Activated T-helper 1 cell treated with anti-CD3 and anti-CD28 coated beads, Interleukin-12 subunit alpha, Interleukin-12 subunit beta, Interleukin-2, Interleukin-4 antibody, amounts not matched to agents 30 ng/mL and 10 ng/mL and 1 ng/mL, durations not matched to agents 14 hours and 24 hours and 36 hours (primary cell): ENCODE results near the gene MAT2B. TPM values are rescaled to one million over a fixed set of nuclear protein-coding genes. Genes with fewer than 3 reads are reported as not detected.

Source experiments
- DNase-seq: peaks from one replicate; pipeline ENCODE4 v3.0.0; 2021; ENCODE audit warnings: low spot score
- H3K27ac Mint-ChIP-seq: one replicate; pipeline ENCODE4 v1.8.0; 2021; ENCODE audit warnings: mild to moderate bottlenecking, mixed read lengths
- H3K27me3 Mint-ChIP-seq: one replicate; pipeline ENCODE4 v1.8.0; 2022; ENCODE audit warnings: mild to moderate bottlenecking, moderate library complexity, mixed read lengths; ENCODE audit not compliant: insufficient read depth
- H3K36me3 Mint-ChIP-seq: one replicate; pipeline ENCODE4 v1.8.0; 2021; ENCODE audit warnings: low read depth, mixed read lengths
- H3K4me1 Mint-ChIP-seq: one replicate; pipeline ENCODE4 v1.8.0; 2021; ENCODE audit warnings: low read depth, mixed read lengths
- H3K4me3 Mint-ChIP-seq: one replicate; pipeline ENCODE4 v1.8.0; 2021; ENCODE audit warnings: mild to moderate bottlenecking, moderate library complexity, mixed read lengths
- H3K9me3 Mint-ChIP-seq: one replicate; pipeline ENCODE4 v1.8.0; 2021; ENCODE audit warnings: mixed read lengths
- intact Hi-C: fragments of 100-400 bp; cut with micrococcal nuclease; formaldehyde crosslinking; loops from one replicate; pipeline ENCODE4 v1.15.1; 2024
- total RNA-seq: library from RNA; stranded (reverse); gene quantifications from 2 replicates; pipeline ENCODE4 v1.2.3, GENCODE V29; 2022

The MAT2B gene
- 113 and 116 TPM in 2 replicates for total RNA-seq

DNA sequence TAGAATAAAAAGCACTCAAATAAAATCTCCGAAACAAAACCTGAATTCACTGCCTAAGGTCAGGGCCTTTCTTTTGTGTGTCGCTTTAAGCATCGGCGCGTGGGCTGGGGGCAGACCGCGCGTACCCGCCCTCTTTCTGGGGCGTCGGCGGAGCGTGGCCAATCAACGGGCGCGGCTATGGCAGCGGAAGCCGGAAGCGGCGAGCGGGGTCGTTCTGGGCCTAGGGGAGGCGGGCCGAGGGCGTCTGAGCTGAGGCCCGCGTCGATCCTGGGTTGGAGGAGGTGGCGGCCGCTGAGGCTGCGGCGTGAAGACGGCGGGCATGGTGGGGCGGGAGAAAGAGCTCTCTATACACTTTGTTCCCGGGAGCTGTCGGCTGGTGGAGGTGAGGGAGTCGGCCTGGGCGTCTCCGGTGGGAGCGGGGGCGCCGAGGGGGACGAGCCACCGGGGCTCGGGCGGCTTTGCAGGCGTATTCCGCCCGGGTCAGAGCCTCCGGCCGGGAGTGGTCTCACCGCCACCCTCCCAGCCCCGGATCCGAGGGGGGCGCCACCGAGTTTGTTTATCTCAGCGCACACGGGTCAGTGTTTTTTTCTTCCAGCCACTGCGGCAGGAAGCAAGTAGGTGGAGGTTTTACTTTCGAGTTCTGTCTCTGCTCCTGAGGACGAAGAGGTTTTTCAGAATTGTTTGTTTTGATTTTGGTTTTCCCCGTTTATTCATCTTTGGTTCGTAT, at the start of gene MAT2B:
TSS of gene MAT2B (plus strand) at position 252 of the 727 bp plus-strand sequence. CDS start at position 320, 68 bp downstream.
- Mint-ChIP-seq H3K4me1 (peaks cover 57% of the 10 kb centered on the region), H3K9me3 (no peaks in the 10 kb centered on the region), H3K4me3 (peak within 1 kb of the TSS; percentile 92), H3K27me3 (no peaks in the 10 kb centered on the region), H3K27ac (peak within 1 kb of the TSS; percentile 90), H3K36me3 (peaks cover 15% of the 10 kb centered on the region)
- intact Hi-C loops, result loop anchor here (1.0 to 2.0 kb wide), 4 partner anchors 9 to 68 kb away; partner anchors contain the start of genes CCNG1, HMMR and NUDCD2
- peak; percentile 95 for DNase-seq

DNA sequence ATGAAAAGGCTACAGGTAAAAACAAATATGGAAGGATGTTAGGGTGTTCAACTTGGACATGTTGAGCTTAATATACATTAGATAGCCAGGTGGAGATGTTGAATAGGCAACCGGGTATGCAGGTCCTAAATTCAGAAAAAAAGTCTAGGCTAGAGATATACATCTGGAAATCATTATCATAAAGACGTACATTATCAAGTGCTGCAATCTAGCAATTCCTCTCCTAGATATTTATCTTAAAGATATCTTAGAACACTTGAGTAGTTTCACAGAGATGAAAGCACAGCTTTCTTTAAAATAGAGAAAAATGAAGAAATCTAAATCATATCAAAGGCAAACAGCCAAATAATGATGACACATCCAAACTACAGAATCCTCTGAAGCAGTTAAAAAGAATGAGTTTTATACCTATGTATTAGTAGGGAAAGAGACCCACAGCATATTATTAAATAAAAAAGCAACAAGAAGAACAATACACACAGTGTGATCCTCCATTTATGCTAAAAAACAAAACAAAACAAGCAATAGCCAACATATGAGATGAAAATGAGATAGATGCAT, 49.3 kb upstream of the MAT2B start:
- Mint-ChIP-seq H3K4me3 (peak overlapping the region; percentile 17), H3K36me3 (peaks cover 34% of the 10 kb centered on the region), H3K27ac (peak overlapping the region; percentile 2), H3K9me3 (no peaks in the 10 kb centered on the region), H3K27me3 (no peaks in the 10 kb centered on the region), H3K4me1 (peaks cover 31% of the 10 kb centered on the region)
- no peak for DNase-seq
- intact Hi-C loops, result no loop called here

DNA sequence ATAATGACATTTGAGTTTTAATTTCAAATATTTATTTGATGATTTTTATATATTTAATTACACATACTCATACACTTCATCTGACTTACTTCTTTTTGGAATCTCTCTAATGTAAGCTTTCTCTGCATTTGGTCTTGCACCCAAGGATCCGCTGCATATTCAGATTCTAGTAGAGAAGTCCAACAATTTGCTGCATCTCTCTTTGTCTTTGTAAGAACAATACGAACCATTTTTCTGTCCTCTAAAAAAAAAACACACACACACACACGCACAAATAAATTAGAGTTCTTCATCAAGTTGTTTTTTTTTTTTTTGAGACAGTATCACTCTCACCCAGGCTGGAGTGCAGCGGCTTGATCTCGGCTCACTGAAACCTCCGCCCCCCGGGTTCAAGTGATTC, 48.6 kb upstream of the MAT2B start:
- peaks cover 31% of the 10 kb centered on the region for H3K36me3 Mint-ChIP-seq
- H3K4me3 Mint-ChIP-seq, result peak overlapping the region; percentile 41
- H3K4me1 Mint-ChIP-seq, result peaks cover 31% of the 10 kb centered on the region
- no peak for DNase-seq
- no peaks in the 10 kb centered on the region for H3K27me3 Mint-ChIP-seq
- H3K9me3 Mint-ChIP-seq, result no peaks in the 10 kb centered on the region
- intact Hi-C loops, result no loop called here
- H3K27ac Mint-ChIP-seq, result no peak overlapping the region

DNA sequence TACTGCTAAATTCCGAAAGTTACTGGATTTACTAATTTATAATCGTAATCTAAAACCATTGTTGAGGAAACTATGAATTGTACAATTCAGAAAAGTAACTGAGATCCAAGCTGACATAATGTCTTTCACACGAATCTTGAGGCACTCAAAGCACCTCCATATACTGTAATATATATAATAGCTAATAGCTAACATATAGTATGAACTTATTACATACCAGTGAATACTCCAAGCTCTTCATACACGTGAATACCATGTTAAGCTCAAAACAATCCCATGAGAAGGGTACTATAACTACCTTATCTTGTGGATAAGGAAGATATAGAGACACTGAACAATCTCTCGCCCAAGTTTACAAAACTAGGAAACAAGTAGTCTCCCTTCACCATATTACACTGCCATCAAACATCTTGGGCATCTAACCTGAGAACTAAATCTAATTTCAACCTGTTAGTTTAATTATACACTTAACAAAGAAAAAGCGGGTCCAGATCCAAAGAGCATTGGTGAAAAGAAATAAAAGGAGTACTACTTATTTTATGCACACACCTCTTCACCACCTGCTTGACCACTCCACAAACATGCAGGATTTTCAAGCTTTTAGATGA, 46.5 kb upstream of the MAT2B start:
- Mint-ChIP-seq H3K4me3 (peak overlapping the region; percentile 96), H3K9me3 (no peaks in the 10 kb centered on the region), H3K27ac (peak overlapping the region; percentile 97), H3K27me3 (no peaks in the 10 kb centered on the region), H3K36me3 (peaks cover 23% of the 10 kb centered on the region), H3K4me1 (peaks cover 43% of the 10 kb centered on the region)
- intact Hi-C loops, result no loop called here
- no peak for DNase-seq

DNA sequence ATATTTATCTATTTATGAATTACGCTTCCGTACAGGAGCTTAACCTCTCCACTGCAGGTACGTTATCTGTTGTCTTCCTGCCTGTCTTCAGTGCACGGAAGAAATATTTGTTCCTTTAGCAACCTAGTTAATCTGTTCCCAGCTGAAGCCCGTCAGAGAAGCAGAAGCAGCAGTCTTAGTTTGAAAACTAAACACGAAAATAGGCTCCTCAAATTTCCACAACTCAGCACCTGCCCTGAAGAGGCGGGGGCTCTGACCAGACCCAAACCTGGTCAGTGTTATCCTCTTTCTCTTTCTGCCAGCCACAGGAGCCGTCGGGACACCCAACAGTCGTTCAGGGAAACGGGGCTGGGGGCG, 46.0 kb upstream of the MAT2B start:
- DNase-seq, result no peak
- peak overlapping the region; percentile 97 for H3K27ac Mint-ChIP-seq
- peaks cover 43% of the 10 kb centered on the region for H3K4me1 Mint-ChIP-seq
- peaks cover 28% of the 10 kb centered on the region for H3K36me3 Mint-ChIP-seq
- no peaks in the 10 kb centered on the region for H3K27me3 Mint-ChIP-seq
- no peaks in the 10 kb centered on the region for H3K9me3 Mint-ChIP-seq
- H3K4me3 Mint-ChIP-seq, result peak overlapping the region; percentile 96
- intact Hi-C loops, result no loop called here

DNA sequence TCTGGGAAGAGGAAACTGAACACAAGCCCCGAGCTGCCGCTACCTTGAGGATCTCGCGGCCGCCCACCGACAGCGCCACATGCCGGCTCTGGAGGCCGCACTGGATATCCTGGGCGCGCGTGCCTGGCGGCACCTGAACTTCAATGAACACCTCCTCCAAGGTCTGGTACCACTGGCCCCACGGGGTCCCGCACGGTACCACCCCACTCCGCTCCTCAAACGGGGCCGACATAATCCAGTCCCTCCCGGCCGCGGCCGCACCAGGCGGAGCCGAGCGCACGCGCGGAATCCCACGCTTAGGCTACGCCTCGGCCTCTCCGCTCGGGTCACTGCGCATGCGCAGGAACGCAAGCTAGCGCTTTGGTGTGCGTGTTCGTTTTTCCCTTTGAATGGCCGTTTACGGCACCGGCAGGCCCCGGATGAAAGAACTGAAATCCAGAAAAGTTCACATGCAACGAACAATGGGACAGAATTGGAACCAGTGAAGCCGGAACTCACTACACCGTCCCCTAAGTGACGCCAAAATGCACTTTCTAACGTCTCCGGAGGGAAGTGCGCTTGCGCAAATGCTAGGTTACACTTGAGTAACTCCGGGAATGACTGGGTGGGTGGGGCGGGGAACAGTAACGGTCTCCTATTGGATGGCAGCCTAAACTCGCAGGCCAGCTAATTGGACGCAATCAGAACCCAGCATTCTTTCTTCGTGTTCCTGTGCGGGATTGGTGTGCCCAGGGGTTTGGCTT, 45.4 kb upstream of the MAT2B start, which contains the start of gene NUDCD2:
TSS of gene NUDCD2 (minus strand) at position 284 of the 743 bp plus-strand sequence. CDS start at position 232, 52 bp downstream.
- Mint-ChIP-seq H3K27me3 (no peaks in the 10 kb centered on the region), H3K4me3 (peak within 1 kb of the TSS; percentile 96), H3K27ac (peak within 1 kb of the TSS; percentile 97), H3K36me3 (peaks cover 26% of the 10 kb centered on the region), H3K9me3 (no peaks in the 10 kb centered on the region), H3K4me1 (peaks cover 46% of the 10 kb centered on the region)
- intact Hi-C loops, result loop anchor here (1.0 kb wide), 2 partner anchors 23 to 45 kb away; partner anchors contain the start of genes CCNG1 and MAT2B
- peak; percentile 92 for DNase-seq

DNA sequence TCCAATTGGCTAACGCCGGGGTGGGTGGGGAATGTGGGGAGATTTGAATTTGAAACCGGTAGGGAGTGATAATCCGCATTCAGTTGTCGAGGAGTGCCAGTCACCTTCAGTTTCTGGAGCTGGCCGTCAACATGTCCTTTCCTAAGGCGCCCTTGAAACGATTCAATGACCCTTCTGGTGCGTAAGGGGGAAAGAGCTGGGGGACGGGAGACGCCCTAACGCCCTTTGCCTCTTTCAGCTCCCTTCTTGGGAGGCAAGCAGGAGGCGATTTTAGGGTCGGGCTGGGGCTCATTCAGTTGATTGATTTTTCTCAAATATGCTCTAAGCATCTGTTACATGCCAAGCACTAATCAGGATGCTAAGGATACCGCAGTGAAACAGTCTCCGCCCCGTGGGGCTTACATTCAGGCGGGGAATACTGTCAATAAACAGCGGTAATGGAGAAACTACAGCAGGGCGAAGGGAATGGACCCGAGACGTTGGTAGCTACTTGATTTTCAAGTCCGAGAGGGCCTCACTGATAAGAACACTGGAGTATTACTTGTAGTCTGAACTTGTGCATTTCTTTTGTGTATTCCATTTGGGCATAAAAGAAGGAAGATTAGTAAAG, 44.8 kb upstream of the MAT2B start, which contains the start of gene HMMR:
TSS of gene HMMR (plus strand) at position 71 of the 610 bp plus-strand sequence. CDS start at position 132, 61 bp downstream.
- H3K9me3 Mint-ChIP-seq, result no peaks in the 10 kb centered on the region
- peaks cover 21% of the 10 kb centered on the region for H3K36me3 Mint-ChIP-seq
- intact Hi-C loops, result loop anchor here (1.0 kb wide), 2 partner anchors 23 to 45 kb away; partner anchors contain the start of genes CCNG1 and MAT2B
- peaks cover 46% of the 10 kb centered on the region for H3K4me1 Mint-ChIP-seq
- no peaks in the 10 kb centered on the region for H3K27me3 Mint-ChIP-seq
- DNase-seq, result no peak
- H3K4me3 Mint-ChIP-seq, result peak within 1 kb of the TSS; percentile 96
- peak within 1 kb of the TSS; percentile 97 for H3K27ac Mint-ChIP-seq

DNA sequence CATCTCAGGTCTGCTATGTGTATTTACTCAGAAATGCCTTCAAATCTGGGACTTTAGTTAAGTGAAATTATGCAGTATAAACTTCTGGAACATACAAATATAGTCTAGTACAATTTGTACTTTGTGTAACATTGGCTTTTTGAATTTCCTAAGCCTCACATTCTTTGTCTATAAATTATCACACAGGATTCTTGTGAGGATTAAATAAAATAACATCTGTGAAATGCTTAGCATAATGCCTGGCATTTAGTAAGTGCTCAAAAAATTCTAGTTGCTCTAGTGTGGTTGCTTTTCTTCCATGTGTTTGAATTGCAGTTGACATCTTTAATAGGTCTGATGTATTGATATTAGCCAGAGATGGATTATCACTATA, 42.4 kb upstream of the MAT2B start:
- intact Hi-C loops, result loop anchor here (1.0 kb wide), 1 partner anchor 8 kb away; no protein-coding TSS in a partner anchor
- no peaks in the 10 kb centered on the region for H3K9me3 Mint-ChIP-seq
- peaks cover 35% of the 10 kb centered on the region for H3K4me1 Mint-ChIP-seq
- H3K36me3 Mint-ChIP-seq, result peaks cover 8% of the 10 kb centered on the region
- peak overlapping the region; percentile 97 for H3K27ac Mint-ChIP-seq
- H3K27me3 Mint-ChIP-seq, result no peaks in the 10 kb centered on the region
- no peak for DNase-seq
- no peak overlapping the region for H3K4me3 Mint-ChIP-seq

DNA sequence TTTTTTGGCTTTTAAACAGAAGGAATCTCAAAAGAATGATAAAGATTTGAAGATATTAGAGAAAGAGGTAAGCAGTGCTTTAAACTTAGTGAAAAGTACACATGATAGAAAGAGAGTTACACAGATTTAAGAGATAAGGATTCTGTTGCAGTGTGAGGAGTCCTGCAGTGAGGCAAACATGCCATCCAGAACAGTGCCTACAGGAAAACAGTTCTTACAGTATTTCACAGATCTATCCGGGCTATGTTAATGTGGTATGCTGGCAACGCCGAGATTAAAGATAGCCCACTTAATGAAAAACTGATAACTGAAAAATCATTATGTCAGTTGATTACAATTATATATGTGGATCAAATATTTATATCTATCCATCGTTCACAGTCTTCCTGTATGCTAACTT, 37.7 kb upstream of the MAT2B start:
- Mint-ChIP-seq H3K27me3 (no peaks in the 10 kb centered on the region), H3K4me3 (no peak overlapping the region), H3K27ac (no peak overlapping the region), H3K4me1 (peaks cover 32% of the 10 kb centered on the region), H3K9me3 (no peaks in the 10 kb centered on the region), H3K36me3 (peaks cover 25% of the 10 kb centered on the region)
- DNase-seq, result no peak
- intact Hi-C loops, result no loop called here

DNA sequence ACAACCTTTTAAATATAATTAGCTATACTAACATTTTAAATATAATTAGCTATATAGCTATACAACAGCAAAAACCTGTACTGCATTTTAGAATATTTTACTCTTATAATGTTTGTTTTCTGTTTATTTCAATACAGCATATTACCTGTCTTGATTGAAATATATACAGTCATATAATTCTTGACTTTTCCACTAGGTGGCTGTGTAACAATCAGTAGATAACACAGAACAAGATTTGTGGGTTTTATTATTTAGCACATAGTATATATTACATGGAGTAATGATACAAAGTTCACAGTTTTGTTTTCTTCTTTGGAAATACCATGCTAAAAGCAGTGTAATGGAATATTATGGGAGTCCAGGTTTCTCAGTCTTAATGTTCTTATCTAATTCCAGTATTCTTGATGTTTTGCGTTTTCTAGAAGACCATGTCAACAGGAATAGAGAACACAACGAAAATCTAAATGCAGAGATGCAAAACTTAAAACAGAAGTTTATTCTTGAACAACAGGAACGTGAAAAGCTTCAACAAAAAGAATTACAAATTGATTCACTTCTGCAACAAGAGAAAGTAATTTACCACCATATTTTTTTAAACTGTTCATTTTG, 31.7 kb upstream of the MAT2B start:
- no peak overlapping the region for H3K4me3 Mint-ChIP-seq
- peaks cover 8% of the 10 kb centered on the region for H3K4me1 Mint-ChIP-seq
- no peaks in the 10 kb centered on the region for H3K9me3 Mint-ChIP-seq
- H3K27ac Mint-ChIP-seq, result no peak overlapping the region
- no peaks in the 10 kb centered on the region for H3K27me3 Mint-ChIP-seq
- peaks cover 44% of the 10 kb centered on the region for H3K36me3 Mint-ChIP-seq
- DNase-seq, result no peak
- intact Hi-C loops, result loop anchor here (1.0 kb wide), 1 partner anchor 30 kb away; no protein-coding TSS in a partner anchor

DNA sequence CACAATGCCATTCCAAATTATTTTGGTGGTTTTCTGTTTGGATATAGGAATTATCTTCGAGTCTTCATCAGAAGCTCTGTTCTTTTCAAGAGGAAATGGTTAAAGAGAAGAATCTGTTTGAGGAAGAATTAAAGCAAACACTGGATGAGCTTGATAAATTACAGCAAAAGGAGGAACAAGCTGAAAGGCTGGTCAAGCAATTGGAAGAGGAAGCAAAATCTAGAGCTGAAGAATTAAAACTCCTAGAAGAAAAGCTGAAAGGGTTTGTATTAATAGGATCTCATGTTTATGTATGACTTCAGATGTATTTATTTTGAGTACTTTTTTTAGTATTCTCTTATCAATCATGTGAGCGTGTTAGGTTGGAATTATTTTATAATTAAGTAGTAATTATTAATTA, 30.0 kb upstream of the MAT2B start:
- Mint-ChIP-seq H3K4me1 (peaks cover 11% of the 10 kb centered on the region), H3K27ac (no peak overlapping the region), H3K9me3 (no peaks in the 10 kb centered on the region), H3K4me3 (no peak overlapping the region), H3K36me3 (peaks cover 49% of the 10 kb centered on the region), H3K27me3 (no peaks in the 10 kb centered on the region)
- intact Hi-C loops, result no loop called here
- no peak for DNase-seq
